Nephron (organoid): ENCODE measurements around the gene ZNF630.
"Not testable (repeated sequence)": the region's sequence is repeated elsewhere in the genome, so short reads cannot be mapped to it uniquely, and the experiment has no call there.

ENCODE experiments used
- H3K27ac Mint-ChIP-seq, 3 experiments: 2 replicates each; pipeline ENCODE4 v1.8.0; 2020; ENCODE audit warnings: mixed read lengths in 3 of 3, mild to moderate bottlenecking in 2 of 3, moderate library complexity in 1 of 3
- H3K27me3 Mint-ChIP-seq: 2 replicates; pipeline ENCODE4 v1.8.0; 2021; ENCODE audit warnings: low read depth, mild to moderate bottlenecking, moderate library complexity, mixed read lengths
- H3K36me3 Mint-ChIP-seq: 2 replicates; pipeline ENCODE4 v1.8.0; 2020; ENCODE audit warnings: low read depth, mixed read lengths
- H3K4me1 Mint-ChIP-seq: 2 replicates; pipeline ENCODE4 v1.8.0; 2020; ENCODE audit warnings: mixed read lengths
- H3K4me3 Mint-ChIP-seq, 3 experiments: 2 replicates each; pipeline ENCODE4 v1.8.0; 2020; ENCODE audit warnings: mild to moderate bottlenecking in 3 of 3, mixed read lengths in 3 of 3, moderate library complexity in 2 of 3
- H3K9me3 Mint-ChIP-seq: 2 replicates; pipeline ENCODE4 v1.8.0; 2020; ENCODE audit warnings: mixed read lengths
- TF ChIP-seq, protein P1 (sequence below), 3 experiments: fragments of 200-600 bp; sonication (generic); IDR thresholded peaks; one replicate each; pipeline ENCODE4 v1.5.0; 2021; ENCODE audit warnings: antibody characterized with exemption in 3 of 3; ENCODE audit not compliant: unreplicated experiment in 3 of 3

ZNF630 gene

GRCh38 chrX:48025561-48025960 is 45.9 kb downstream of the ZNF630 start:
- peak overlapping the region in 2 of 3 experiments; percentile 32 to 55 for H3K4me3 Mint-ChIP-seq
- no peaks in the 10 kb centered on the region for H3K27me3 Mint-ChIP-seq
- H3K36me3 Mint-ChIP-seq: no peaks in the 10 kb centered on the region
- TF ChIP-seq, protein P1, sequence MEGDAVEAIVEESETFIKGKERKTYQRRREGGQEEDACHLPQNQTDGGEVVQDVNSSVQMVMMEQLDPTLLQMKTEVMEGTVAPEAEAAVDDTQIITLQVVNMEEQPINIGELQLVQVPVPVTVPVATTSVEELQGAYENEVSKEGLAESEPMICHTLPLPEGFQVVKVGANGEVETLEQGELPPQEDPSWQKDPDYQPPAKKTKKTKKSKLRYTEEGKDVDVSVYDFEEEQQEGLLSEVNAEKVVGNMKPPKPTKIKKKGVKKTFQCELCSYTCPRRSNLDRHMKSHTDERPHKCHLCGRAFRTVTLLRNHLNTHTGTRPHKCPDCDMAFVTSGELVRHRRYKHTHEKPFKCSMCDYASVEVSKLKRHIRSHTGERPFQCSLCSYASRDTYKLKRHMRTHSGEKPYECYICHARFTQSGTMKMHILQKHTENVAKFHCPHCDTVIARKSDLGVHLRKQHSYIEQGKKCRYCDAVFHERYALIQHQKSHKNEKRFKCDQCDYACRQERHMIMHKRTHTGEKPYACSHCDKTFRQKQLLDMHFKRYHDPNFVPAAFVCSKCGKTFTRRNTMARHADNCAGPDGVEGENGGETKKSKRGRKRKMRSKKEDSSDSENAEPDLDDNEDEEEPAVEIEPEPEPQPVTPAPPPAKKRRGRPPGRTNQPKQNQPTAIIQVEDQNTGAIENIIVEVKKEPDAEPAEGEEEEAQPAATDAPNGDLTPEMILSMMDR (IDR thresholded peaks at IDR 0.05; ENCODE audit: unreplicated experiment in 3 of 3): peak; percentile 47 to 55 (median 53)
- H3K9me3 Mint-ChIP-seq: peaks cover 4% of the 10 kb centered on the region
- peak overlapping the region; percentile 63 to 70 (median 65) for H3K27ac Mint-ChIP-seq
- H3K4me1 Mint-ChIP-seq: peaks cover 16% of the 10 kb centered on the region

- no peaks in the 10 kb centered on the region for H3K27me3 Mint-ChIP-seq
- peak overlapping the region; percentile 21 to 88 (median 71) for H3K27ac Mint-ChIP-seq
- H3K4me1 Mint-ChIP-seq: peaks cover 16% of the 10 kb centered on the region
- H3K36me3 Mint-ChIP-seq: no peaks in the 10 kb centered on the region
- TF ChIP-seq, protein P1 (IDR thresholded peaks at IDR 0.05; ENCODE audit: unreplicated experiment in 3 of 3): no peak
- peak overlapping the region; percentile 66 to 75 (median 67) for H3K4me3 Mint-ChIP-seq
- no peaks in the 10 kb centered on the region for H3K9me3 Mint-ChIP-seq
These were observed 48.7 kb downstream of the ZNF630 start for GRCh38 chrX:48022738-48023137.

- H3K9me3 Mint-ChIP-seq: no peaks in the 10 kb centered on the region
- H3K36me3 Mint-ChIP-seq: no peaks in the 10 kb centered on the region
- peaks cover 12% of the 10 kb centered on the region for H3K4me1 Mint-ChIP-seq
- no peak overlapping the region for H3K4me3 Mint-ChIP-seq
- H3K27ac Mint-ChIP-seq: peak overlapping the region in 2 of 3 experiments; percentile 100
- TF ChIP-seq, protein P1 (IDR thresholded peaks at IDR 0.05; ENCODE audit: unreplicated experiment in 3 of 3): no peak
- H3K27me3 Mint-ChIP-seq: no peaks in the 10 kb centered on the region
These were observed 49.3 kb downstream of the ZNF630 start for GRCh38 chrX:48022100-48022499.

DNA sequence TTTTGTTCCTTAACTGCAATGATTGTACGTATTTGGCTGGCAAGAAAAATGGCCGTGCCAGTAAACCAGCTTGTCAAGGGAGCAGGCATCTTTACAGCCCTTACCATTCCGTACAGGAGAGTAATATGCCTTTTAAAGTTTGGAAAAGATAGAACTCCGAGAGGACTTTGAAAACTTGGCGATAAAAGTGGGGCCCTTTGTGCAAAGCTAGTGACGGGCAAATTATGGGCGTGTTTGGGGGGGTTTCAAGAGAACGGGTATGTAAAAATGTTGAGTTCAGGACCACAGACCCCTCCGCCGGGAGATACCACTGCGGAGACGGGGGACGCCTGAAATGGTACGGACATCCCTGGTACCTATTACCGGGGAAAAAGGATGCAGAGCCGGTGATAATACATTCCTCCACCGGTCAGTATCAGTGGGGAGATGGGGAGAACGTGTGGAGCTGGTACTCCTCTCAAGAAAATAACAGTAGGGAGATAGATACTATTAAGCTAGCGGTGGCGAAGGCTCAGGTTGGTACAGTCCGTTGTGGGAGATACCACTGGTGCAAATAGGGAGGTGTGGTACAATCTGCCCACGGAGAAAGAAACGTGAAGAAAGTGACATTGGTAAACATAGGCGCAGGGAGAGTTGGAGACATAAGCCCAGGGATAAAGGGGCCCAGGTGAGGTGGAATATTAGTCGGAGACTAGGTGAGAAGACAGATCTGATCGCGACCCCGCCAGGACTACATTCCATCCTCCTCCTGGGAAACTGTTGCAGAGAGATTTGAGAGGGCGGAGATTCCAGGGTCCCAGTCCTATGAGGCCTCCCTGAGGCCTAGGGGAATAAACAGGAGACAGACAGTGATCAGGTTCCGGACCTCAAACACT is 50.2 kb downstream of the ZNF630 start:
- Mint-ChIP-seq H3K27ac (peak overlapping the region; percentile 100), H3K27me3 (no peaks in the 10 kb centered on the region), H3K4me3 (peak overlapping the region; percentile 89 to 96 (median 91))

GRCh38 chrX:48020472-48020871 is 51.0 kb downstream of the ZNF630 start:
- not testable (repeated sequence) for H3K4me1 Mint-ChIP-seq, H3K36me3 Mint-ChIP-seq, H3K27me3 Mint-ChIP-seq, H3K9me3 Mint-ChIP-seq
- H3K27ac Mint-ChIP-seq: peak overlapping the region in 1 of 3 experiments; percentile 100
- peak overlapping the region in 1 of 3 experiments; percentile 89 for H3K4me3 Mint-ChIP-seq

More for the DNA sequence above, 50.2 kb downstream of the ZNF630 start:
- Mint-ChIP-seq H3K36me3 (no peaks in the 10 kb centered on the region), H3K9me3 (no peaks in the 10 kb centered on the region), H3K4me1 (peaks cover 6% of the 10 kb centered on the region)
- TF ChIP-seq, protein P1 (IDR thresholded peaks at IDR 0.05; ENCODE audit: unreplicated experiment in 3 of 3): no peak

DNA sequence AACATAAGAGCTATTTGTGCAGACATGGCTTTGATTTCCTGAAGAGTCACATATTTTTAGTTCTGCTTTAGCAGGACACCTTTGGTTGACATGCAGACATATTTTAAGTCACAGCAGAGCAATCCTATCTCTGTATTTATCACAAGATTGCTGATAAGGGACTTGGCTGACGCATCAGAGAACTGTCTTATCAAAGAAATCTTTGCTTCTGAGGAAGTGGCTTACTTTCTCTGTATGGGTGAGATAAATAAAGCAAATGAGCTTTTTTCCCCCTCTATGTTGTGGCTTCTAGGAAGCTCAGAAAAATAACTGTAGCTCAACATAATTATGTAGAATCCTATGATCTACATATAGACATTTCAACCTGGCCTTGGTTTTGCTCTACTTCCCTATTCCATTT is 51.5 kb downstream of the ZNF630 start:
- not testable (repeated sequence) for H3K4me1 Mint-ChIP-seq, H3K9me3 Mint-ChIP-seq, H3K36me3 Mint-ChIP-seq, H3K27me3 Mint-ChIP-seq, H3K27ac Mint-ChIP-seq, H3K4me3 Mint-ChIP-seq

DNA sequence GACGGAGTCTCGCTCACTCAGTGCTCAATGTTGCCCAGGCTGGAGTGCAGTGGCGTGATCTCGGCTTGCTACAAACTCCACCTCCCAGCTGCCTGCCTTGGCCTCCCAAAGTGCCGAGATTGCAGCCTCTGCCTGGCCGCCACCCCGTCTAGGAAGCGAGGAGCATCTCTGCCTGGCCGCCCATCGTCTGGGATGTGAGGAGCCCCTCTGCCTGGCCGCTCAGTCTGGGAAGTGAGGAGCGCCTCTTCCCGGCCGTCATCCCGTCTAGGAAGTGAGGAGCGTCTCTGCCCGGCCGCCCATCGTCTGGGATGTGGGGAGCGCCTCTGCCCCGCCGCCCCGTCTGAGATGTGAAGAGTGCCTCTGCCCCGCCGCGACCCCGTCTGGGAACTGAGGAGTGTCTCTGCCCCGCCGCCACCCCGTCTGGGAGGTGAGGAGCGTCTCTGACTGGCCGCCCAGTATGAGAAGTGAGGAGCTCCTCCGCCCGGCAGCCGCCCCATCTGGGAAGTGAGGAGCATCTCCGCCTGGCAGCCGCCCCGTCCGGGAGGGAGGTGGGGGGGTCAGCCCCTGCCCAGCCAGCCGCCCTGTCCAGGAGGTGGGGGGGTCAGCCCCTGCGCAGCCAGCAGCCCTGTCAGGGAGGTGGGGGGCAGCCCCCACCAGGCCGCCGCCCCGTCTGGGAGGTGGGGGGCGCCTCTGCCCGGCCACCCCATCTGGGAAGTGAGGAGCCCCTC is 54.7 kb downstream of the ZNF630 start:
- not testable (repeated sequence) for H3K4me1 Mint-ChIP-seq, H3K4me3 Mint-ChIP-seq, H3K9me3 Mint-ChIP-seq, H3K27ac Mint-ChIP-seq, H3K27me3 Mint-ChIP-seq, H3K36me3 Mint-ChIP-seq

DNA sequence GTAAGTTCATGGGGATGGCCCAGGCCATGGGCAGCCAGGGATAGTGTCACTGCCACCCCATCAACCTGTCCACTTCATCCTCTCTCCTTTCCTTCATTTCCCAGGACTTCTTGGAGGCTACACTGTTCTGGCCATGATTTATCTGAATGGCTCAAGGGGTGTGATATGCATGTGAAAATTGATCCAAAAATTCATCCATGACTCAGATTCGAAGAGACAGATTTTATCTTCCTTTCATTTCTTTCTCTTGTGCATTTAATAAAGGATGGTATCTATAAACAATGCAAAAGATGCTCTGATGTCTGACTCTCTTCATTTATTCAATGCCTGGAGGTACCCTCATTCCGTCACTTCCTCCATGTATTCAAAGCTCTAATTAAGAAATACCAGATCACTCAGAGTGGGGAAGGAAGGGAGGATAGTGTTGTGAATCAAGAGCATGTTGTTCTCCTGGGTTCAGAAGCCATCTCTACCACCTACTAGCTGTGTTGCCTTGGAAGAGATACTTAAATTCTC is 61.9 kb downstream of the ZNF630 start:
- H3K4me1 Mint-ChIP-seq, H3K9me3 Mint-ChIP-seq, H3K27ac Mint-ChIP-seq, H3K4me3 Mint-ChIP-seq, H3K27me3 Mint-ChIP-seq, H3K36me3 Mint-ChIP-seq: not testable (repeated sequence)
